ENCODE measurements around the gene CXCL13. TPM values are rescaled to one million over a fixed set of nuclear protein-coding genes. Genes with fewer than 3 reads are reported as not detected.

Gene CXCL13
- not detected in 2 replicates for total RNA-seq

GRCh38 chr4:77605210-77605902 is at the start of gene CXCL13:
Gene CXCL13 (plus strand): TSS chr4:77605820. CDS start chr4:77605866, 46 bp downstream.

Other genes starting within 250 kb of the CXCL13 start
- gene CNOT6L, start 213.5 kb downstream of the CXCL13 start, total RNA-seq = 10.4 and 21.5 TPM in 2 replicates

Measured in smooth muscle cell of the umbilical artery (primary cell).